HG03342 (cell line): ENCODE results near the gene MEF2B.
"Not testable (repeated sequence)": the region's sequence is repeated elsewhere in the genome, so short reads cannot be mapped to it uniquely, and the experiment has no call there.

Source experiments
- ATAC-seq: cut with Tn5 transposase; IDR thresholded peaks from one replicate; pipeline ENCODE4 v1.9.1; 2021; ENCODE audit warnings: mild to moderate bottlenecking, moderate library complexity; ENCODE audit not compliant: unreplicated experiment

Gene MEF2B

GRCh38 chr19:19102566-19102965 lies 67.5 kb downstream of the MEF2B start:
- ATAC-seq: not testable (repeated sequence)

- ATAC-seq: no peak
Measured at GRCh38 chr19:19101540-19101939, 68.5 kb downstream of the MEF2B start.

GRCh38 chr19:19098703-19099632 lies 71.1 kb downstream of the MEF2B start:
- no peak for ATAC-seq

- no peak for ATAC-seq
Measured at GRCh38 chr19:19098084-19098702, 71.9 kb downstream of the MEF2B start.

- no peak for ATAC-seq
Measured at GRCh38 chr19:19096641-19097627, 73.1 kb downstream of the MEF2B start.

GRCh38 chr19:19095691-19096090 lies 74.4 kb downstream of the MEF2B start:
- no peak for ATAC-seq
